Choroid plexus epithelial cell (primary cell): ENCODE measurements around the gene LY9.

ENCODE experiments used
- DNase-seq: peaks from one replicate; pipeline ENCODE4 v3.0.0-alpha.2; 2010; ENCODE audit warnings: low read depth
- H3K4me3 ChIP-seq: 2 replicates; pipeline ENCODE4 v1.5.1; 2011; ENCODE audit warnings: low read depth, mild to moderate bottlenecking, control low read depth, low read length, moderate library complexity
- CTCF ChIP-seq: conservative IDR thresholded peaks from 2 replicates; pipeline ENCODE4 v1.5.1; 2011; ENCODE audit warnings: low read depth, mild to moderate bottlenecking, control low read depth, inconsistent platforms, low read length, moderate library complexity

Gene LY9

GRCh38 chr1:160773093-160773492, 22.9 kb upstream of the LY9 start:
- no peak for TF ChIP-seq CTCF
- DNase-seq, result no peak
- no peak overlapping the region for H3K4me3 ChIP-seq

- no peak for TF ChIP-seq CTCF
- H3K4me3 ChIP-seq, result no peak overlapping the region
- DNase-seq, result no peak
Measured at GRCh38 chr1:160774886-160775719, 20.9 kb upstream of the LY9 start.

- no peak overlapping the region for H3K4me3 ChIP-seq
- no peak for TF ChIP-seq CTCF
Measured at GRCh38 chr1:160776178-160776577, 19.8 kb upstream of the LY9 start.

GRCh38 chr1:160777486-160778089, 18.4 kb upstream of the LY9 start:
- H3K4me3 ChIP-seq, result no peak overlapping the region
- peak; percentile 19 for DNase-seq
- TF ChIP-seq CTCF, result peak; percentile 42

More at GRCh38 chr1:160776178-160776577, 19.8 kb upstream of the LY9 start:
- no peak for DNase-seq

GRCh38 chr1:160778976-160779375, 17.0 kb upstream of the LY9 start:
- no peak for TF ChIP-seq CTCF
- no peak for DNase-seq

GRCh38 chr1:160779626-160780397, 16.2 kb upstream of the LY9 start:
- H3K4me3 ChIP-seq, result no peak overlapping the region
- peak; percentile 12 for DNase-seq
- TF ChIP-seq CTCF, result peak; percentile 29

More at GRCh38 chr1:160778976-160779375, 17.0 kb upstream of the LY9 start:
- H3K4me3 ChIP-seq, result no peak overlapping the region
